Measurements from ENCODE around the gene ARL5C. TPM values are rescaled to one million over a fixed set of nuclear protein-coding genes. Genes with fewer than 3 reads are reported as not detected.

The ARL5C gene
- total and polyA plus RNA-seq, 7 experiments from 2014 or later = 0.15 to 0.78 (median 0.34) TPM; not detected in 4

GRCh38 chr17:39183045-39183444 lies 17.1 kb upstream of the ARL5C start:
- Histone ChIP-seq H3K27me3 (ENCODE audit: control insufficient read depth in 2 of 2, insufficient read depth in 2 of 2, low read length in 2 of 2) (no peaks in the 10 kb centered on the region), H3K4me1 (ENCODE audit: control insufficient read depth in 2 of 2, insufficient read depth in 2 of 2, low read length in 2 of 2) (no peaks in the 10 kb centered on the region), H3K27ac (ENCODE audit: low read depth, low read length) (no peak overlapping the region), H3K36me3 (ENCODE audit: control insufficient read depth in 2 of 3, insufficient read depth in 3 of 3, low read length in 3 of 3) (peaks cover 0 to 39% (median 0%) of the 10 kb centered on the region in 3 experiments), H3K4me3 (ENCODE audit: low read length) (no peak overlapping the region), H3K9me3 (ENCODE audit: control insufficient read depth in 2 of 3, low read length in 3 of 3) (no peaks in the 10 kb centered on the region)
- Mint-ChIP-seq H3K4me1 (peaks cover 0 to 4% (median 0%) of the 10 kb centered on the region in 7 donors), H3K9me3 (no peaks in the 10 kb centered on the region), H3K27ac (no peak overlapping the region), H3K36me3 (peaks cover 5 to 18% (median 11%) of the 10 kb centered on the region in 5 donors), H3K4me3 (no peak overlapping the region), H3K27me3 (no peaks in the 10 kb centered on the region)
- intact Hi-C loops (cut with micrococcal nuclease) = no loop called here
- CTCF ChIA-PET = interaction anchor here (0.7 to 1.6 kb wide), 2 partner anchors 9 to 50 kb away, joined by 3 to 10 read pairs; no protein-coding TSS in a partner anchor
- ATAC-seq (no peak), DNase-seq (no peak)
- POLR2A ChIA-PET = interaction anchor here (1.0 kb wide), 2 partner anchors 13 to 17 kb away, joined by 3 read pairs; partner anchors contain the start of gene RPL19

- H3K4me3 ChIP-seq (ENCODE audit: low read length) = no peak overlapping the region
- ATAC-seq (no peak), DNase-seq (no peak)
- intact Hi-C loops (cut with micrococcal nuclease) = no loop called here
- Mint-ChIP-seq H3K27ac (no peak overlapping the region), H3K9me3 (no peaks in the 10 kb centered on the region), H3K36me3 (peaks cover 5 to 27% (median 11%) of the 10 kb centered on the region in 5 donors), H3K27me3 (no peaks in the 10 kb centered on the region), H3K4me1 (peaks cover 0 to 5% (median 0%) of the 10 kb centered on the region in 7 donors), H3K4me3 (no peak overlapping the region)
- H3K27ac ChIP-seq (ENCODE audit: low read depth, low read length) = no peak overlapping the region
- no peaks in the 10 kb centered on the region for H3K4me1 ChIP-seq (ENCODE audit: control insufficient read depth in 2 of 2, insufficient read depth in 2 of 2, low read length in 2 of 2)
- H3K36me3 ChIP-seq (ENCODE audit: control insufficient read depth in 2 of 3, insufficient read depth in 3 of 3, low read length in 3 of 3) = peaks cover 0 to 44% (median 0%) of the 10 kb centered on the region in 3 experiments
- no peaks in the 10 kb centered on the region for H3K27me3 ChIP-seq (ENCODE audit: control insufficient read depth in 2 of 2, insufficient read depth in 2 of 2, low read length in 2 of 2)
- H3K9me3 ChIP-seq (ENCODE audit: control insufficient read depth in 2 of 3, low read length in 3 of 3) = no peaks in the 10 kb centered on the region
- ChIA-PET CTCF (no interaction called here), POLR2A (no interaction called here)
These were observed 15.3 kb upstream of the ARL5C start for GRCh38 chr17:39181303-39181702.

- Histone ChIP-seq H3K9me3 (ENCODE audit: control insufficient read depth in 2 of 3, low read length in 3 of 3) (no peaks in the 10 kb centered on the region), H3K27ac (ENCODE audit: low read depth, low read length) (no peak overlapping the region), H3K36me3 (ENCODE audit: control insufficient read depth in 2 of 3, insufficient read depth in 3 of 3, low read length in 3 of 3) (peaks cover 0 to 20% (median 0%) of the 10 kb centered on the region in 3 experiments), H3K27me3 (ENCODE audit: control insufficient read depth in 2 of 2, insufficient read depth in 2 of 2, low read length in 2 of 2) (no peaks in the 10 kb centered on the region), H3K4me3 (ENCODE audit: low read length) (no peak overlapping the region), H3K4me1 (ENCODE audit: control insufficient read depth in 2 of 2, insufficient read depth in 2 of 2, low read length in 2 of 2) (peaks cover 0 to under 1% of the 10 kb centered on the region in 2 donors)
- Mint-ChIP-seq H3K9me3 (no peaks in the 10 kb centered on the region), H3K27me3 (no peaks in the 10 kb centered on the region), H3K4me1 (peaks cover 1 to 13% (median 5%) of the 10 kb centered on the region in 7 donors), H3K36me3 (peaks cover 4 to 19% (median 9%) of the 10 kb centered on the region in 5 donors), H3K27ac (no peak overlapping the region), H3K4me3 (no peak overlapping the region)
- intact Hi-C loops (cut with micrococcal nuclease) = no loop called here
- ChIA-PET POLR2A (no interaction called here), CTCF (interaction anchor here (0.6 to 6.7 kb wide), 6 partner anchors 12 to 1708 kb away, joined by 3 to 81 read pairs (median 3); partner anchors contain the start of gene ARL5C)
- no peak for DNase-seq
- no peak for ATAC-seq
These were observed 12.6 kb upstream of the ARL5C start for GRCh38 chr17:39178536-39178935.

GRCh38 chr17:39177256-39177655 lies 11.3 kb upstream of the ARL5C start:
- H3K36me3 ChIP-seq (ENCODE audit: control insufficient read depth in 2 of 3, insufficient read depth in 3 of 3, low read length in 3 of 3) = peaks cover 0 to 17% (median 0%) of the 10 kb centered on the region in 3 experiments
- H3K27ac ChIP-seq (ENCODE audit: low read depth, low read length) = no peak overlapping the region
- H3K4me3 ChIP-seq (ENCODE audit: low read length) = no peak overlapping the region
- DNase-seq (no peak), ATAC-seq (no peak)
- Mint-ChIP-seq H3K9me3 (no peaks in the 10 kb centered on the region), H3K27ac (peak overlapping the region in 1 of 9 donors; percentile 65), H3K27me3 (no peaks in the 10 kb centered on the region), H3K4me3 (no peak overlapping the region), H3K36me3 (peaks cover 0 to 10% (median 0%) of the 10 kb centered on the region in 5 donors), H3K4me1 (peaks cover 7 to 23% (median 18%) of the 10 kb centered on the region in 7 donors)
- ChIA-PET POLR2A (no interaction called here), CTCF (interaction anchor here (1.0 to 6.7 kb wide), 3 partner anchors 24 to 194 kb away, joined by 3 to 81 read pairs (median 3); no protein-coding TSS in a partner anchor)
- intact Hi-C loops (cut with micrococcal nuclease) = no loop called here
- H3K4me1 ChIP-seq (ENCODE audit: control insufficient read depth in 2 of 2, insufficient read depth in 2 of 2, low read length in 2 of 2) = peaks cover 0 to 8% of the 10 kb centered on the region in 2 donors
- no peaks in the 10 kb centered on the region for H3K27me3 ChIP-seq (ENCODE audit: control insufficient read depth in 2 of 2, insufficient read depth in 2 of 2, low read length in 2 of 2)
- H3K9me3 ChIP-seq (ENCODE audit: control insufficient read depth in 2 of 3, low read length in 3 of 3) = no peaks in the 10 kb centered on the region

GRCh38 chr17:39175695-39176093 lies 9.7 kb upstream of the ARL5C start:
- H3K36me3 Mint-ChIP-seq = peaks cover 0 to 10% (median 0%) of the 10 kb centered on the region in 5 donors

GRCh38 chr17:39174920-39175694 lies 9.1 kb upstream of the ARL5C start:
- H3K9me3 ChIP-seq (ENCODE audit: control insufficient read depth in 2 of 3, low read length in 3 of 3) = no peaks in the 10 kb centered on the region
- DNase-seq (peak; percentile 64 to 80 (median 74)), ATAC-seq (peak; percentile 93)
- intact Hi-C loops (cut with micrococcal nuclease) = loop anchor here (1.0 kb wide), 5 partner anchors 11 to 308 kb away; no protein-coding TSS in a partner anchor
- ChIA-PET POLR2A (interaction anchor here (0.6 to 1.9 kb wide), 6 partner anchors 10 to 413 kb away, joined by 3 to 8 read pairs (median 4); partner anchors contain the start of gene RPL19), CTCF (interaction anchor here (0.7 to 6.7 kb wide), 21 partner anchors 8 to 291 kb away, joined by 3 to 81 read pairs (median 4); partner anchors contain the start of gene ARL5C)
- peaks cover 0 to 8% of the 10 kb centered on the region in 2 donors for H3K4me1 ChIP-seq (ENCODE audit: control insufficient read depth in 2 of 2, insufficient read depth in 2 of 2, low read length in 2 of 2)
- Mint-ChIP-seq H3K27me3 (no peaks in the 10 kb centered on the region), H3K4me3 (no peak overlapping the region), H3K27ac (peak overlapping the region in 3 of 9 donors; percentile 24 to 78 (median 48)), H3K36me3 (peaks cover 0 to 10% (median 0%) of the 10 kb centered on the region in 5 donors), H3K9me3 (no peaks in the 10 kb centered on the region), H3K4me1 (peaks cover 12 to 29% (median 20%) of the 10 kb centered on the region in 7 donors)
- no peak overlapping the region for H3K27ac ChIP-seq (ENCODE audit: low read depth, low read length)
- H3K27me3 ChIP-seq (ENCODE audit: control insufficient read depth in 2 of 2, insufficient read depth in 2 of 2, low read length in 2 of 2) = no peaks in the 10 kb centered on the region
- peaks cover 0 to 17% (median 0%) of the 10 kb centered on the region in 3 experiments for H3K36me3 ChIP-seq (ENCODE audit: control insufficient read depth in 2 of 3, insufficient read depth in 3 of 3, low read length in 3 of 3)
- H3K4me3 ChIP-seq (ENCODE audit: low read length) = no peak overlapping the region

More at GRCh38 chr17:39175695-39176093, 9.7 kb upstream of the ARL5C start:
- peaks cover 0 to 17% (median 0%) of the 10 kb centered on the region in 3 experiments for H3K36me3 ChIP-seq (ENCODE audit: control insufficient read depth in 2 of 3, insufficient read depth in 3 of 3, low read length in 3 of 3)
- POLR2A ChIA-PET = interaction anchor here (1.3 to 1.9 kb wide), 2 partner anchors 20 to 24 kb away, joined by 3 to 8 read pairs; partner anchors contain the start of gene RPL19
- intact Hi-C loops (cut with micrococcal nuclease) = loop anchor here (1.0 kb wide), 5 partner anchors 11 to 308 kb away; no protein-coding TSS in a partner anchor
- H3K4me1 ChIP-seq (ENCODE audit: control insufficient read depth in 2 of 2, insufficient read depth in 2 of 2, low read length in 2 of 2) = peaks cover 0 to 8% of the 10 kb centered on the region in 2 donors
- H3K27ac ChIP-seq (ENCODE audit: low read depth, low read length) = no peak overlapping the region
- H3K4me3 ChIP-seq (ENCODE audit: low read length) = no peak overlapping the region
- no peaks in the 10 kb centered on the region for H3K9me3 Mint-ChIP-seq
- H3K27me3 Mint-ChIP-seq = no peaks in the 10 kb centered on the region
- H3K27ac Mint-ChIP-seq = no peak overlapping the region
- CTCF ChIA-PET = interaction anchor here (0.7 to 6.7 kb wide), 10 partner anchors 13 to 197 kb away, joined by 3 to 81 read pairs (median 4); no protein-coding TSS in a partner anchor
- H3K4me1 Mint-ChIP-seq = peaks cover 12 to 29% (median 20%) of the 10 kb centered on the region in 7 donors
- no peaks in the 10 kb centered on the region for H3K9me3 ChIP-seq (ENCODE audit: control insufficient read depth in 2 of 3, low read length in 3 of 3)
- DNase-seq (no peak), ATAC-seq (no peak)
- no peaks in the 10 kb centered on the region for H3K27me3 ChIP-seq (ENCODE audit: control insufficient read depth in 2 of 2, insufficient read depth in 2 of 2, low read length in 2 of 2)
- H3K4me3 Mint-ChIP-seq = no peak overlapping the region

Data from naive thymus-derived CD4-positive, alpha-beta T cell (primary cell).